K562 (cell line): ENCODE data around the gene CAMK2D. TPM values are rescaled to one million over a fixed set of nuclear protein-coding genes. Genes with fewer than 3 reads are reported as not detected.

Source experiments
- CBFA2T2 ChIP-seq: fragments of 450-650 bp; conservative IDR thresholded peaks from 2 replicates; pipeline ENCODE4 v1.6.1; 2017; ENCODE audit warnings: mild to moderate bottlenecking
- CBFA2T3 ChIP-seq: fragments of 450-650 bp; IDR thresholded peaks from 2 replicates; pipeline ENCODE4 v1.6.1; 2017
- GATA2 ChIP-seq: sonication (generic); formaldehyde crosslinking; IDR thresholded peaks from 2 replicates; pipeline ENCODE4 v1.4.0; 2020; ENCODE audit warnings: mild to moderate bottlenecking, missing genetic modification reagents
- HDAC1 ChIP-seq, 2 experiments: fragments of 450-650 bp; IDR thresholded peaks; 2 replicates each; pipeline ENCODE4 v1.6.1; 2016 to 2017; ENCODE audit warnings: inconsistent platforms in 1 of 2, mild to moderate bottlenecking in 1 of 2, moderate library complexity in 1 of 2
- KDM1A ChIP-seq, 2 experiments: fragments of 450-650 bp; IDR thresholded peaks; 2 replicates each; pipeline ENCODE4 v1.6.1; 2016; ENCODE audit warnings: mild to moderate bottlenecking in 2 of 2
- MTA2 ChIP-seq: fragments of 450-650 bp; IDR thresholded peaks from 2 replicates; pipeline ENCODE4 v1.6.1; 2016; ENCODE audit warnings: low read depth
- NFE2 ChIP-seq: IDR thresholded peaks from 2 replicates; pipeline ENCODE4 v1.6.1; 2014; ENCODE audit warnings: antibody characterized with exemption, low read depth
- PCBP1 ChIP-seq: fragments of 200-400 bp; formaldehyde crosslinking; IDR thresholded peaks from 2 replicates; pipeline ENCODE4 v1.6.1; 2018; ENCODE audit warnings: mild to moderate bottlenecking, low read depth, low read length; ENCODE audit not compliant: poor library complexity, severe bottlenecking
- PHF8 ChIP-seq: fragments of 200-600 bp; sonication (generic); IDR thresholded peaks from 2 replicates; pipeline ENCODE4 v1.6.1; 2012; ENCODE audit warnings: mixed run types, mild to moderate bottlenecking, inconsistent platforms, low read length, moderate library complexity, borderline replicate concordance
- RBM17 ChIP-seq: fragments of 200-400 bp; formaldehyde crosslinking; IDR thresholded peaks from 2 replicates; pipeline ENCODE4 v1.6.1; 2017; ENCODE audit warnings: low read depth, mild to moderate bottlenecking, low read length, borderline replicate concordance
- SMARCA4 ChIP-seq: fragments of 450-650 bp; IDR thresholded peaks from 2 replicates; pipeline ENCODE4 v1.6.1; 2016
- TCF7 ChIP-seq: sonication (generic); IDR thresholded peaks from 2 replicates; pipeline ENCODE4 v1.6.1; 2016; ENCODE audit warnings: antibody characterized with exemption, borderline replicate concordance
- THRAP3 ChIP-seq: fragments of 450-650 bp; IDR thresholded peaks from 2 replicates; pipeline ENCODE4 v1.6.1; 2016; ENCODE audit warnings: mild to moderate bottlenecking, inconsistent platforms, borderline replicate concordance
- TOE1 ChIP-seq, 2 experiments: fragments of 450-650 bp in 1 of 2; sonication (generic) in 1 of 2; formaldehyde crosslinking in 1 of 2; IDR thresholded peaks; 2 replicates each; pipeline versions ENCODE4 v1.7.1 to v1.8.0; 2016 to 2022; ENCODE audit warnings: borderline replicate concordance in 2 of 2, mild to moderate bottlenecking in 2 of 2, antibody characterized with exemption in 1 of 2, inconsistent platforms in 1 of 2, low read depth in 1 of 2, missing genetic modification reagents in 1 of 2, moderate library complexity in 1 of 2
- U2AF2 ChIP-seq: fragments of 200-400 bp; formaldehyde crosslinking; optimal IDR thresholded peaks from 2 replicates; pipeline ENCODE3; 2017; ENCODE audit warnings: low read depth, mild to moderate bottlenecking, low read length
- ZNF644 ChIP-seq: fragments of 200-800 bp; sonication (Bioruptor generic); IDR thresholded peaks from 2 replicates; pipeline ENCODE4 v1.6.1; 2016; ENCODE audit warnings: low read depth, missing genetic modification characterization, missing compliant biosample characterization
- ZNF79 ChIP-seq: fragments of 250-450 bp; sonication (Bioruptor Pico); IDR thresholded peaks from 2 replicates; pipeline ENCODE4 v1.4.0; 2020; ENCODE audit warnings: low read depth, mild to moderate bottlenecking, moderate library complexity
- ZZZ3 ChIP-seq: fragments of 450-650 bp; IDR thresholded peaks from 2 replicates; pipeline ENCODE4 v1.6.1; 2016; ENCODE audit warnings: antibody characterized with exemption, mild to moderate bottlenecking, moderate library complexity
- polyA plus RNA-seq, 8 experiments: library from polyadenylated mRNA; depleted of rRNA in 4 of 8; stranded (reverse) in 5 of 8; unstranded in 3 of 8; fragments of >200 nt; fragmentation: Nextera tagmentation in 2 of 8; fragmentation: Illumina TruSeq in 1 of 8; extraction: Ambion mirVana in 2 of 8; extraction: Trizol in 1 of 8; gene quantifications; 2 replicates each; pipeline versions ENCODE4 v1.2.1 to v1.2.3, GENCODE V29; 2011 to 2014; ENCODE audit warnings: inconsistent platforms in 1 of 8, missing spikeins in 1 of 8
- total RNA-seq, 7 experiments: library from RNA; depleted of rRNA in 6 of 7; stranded (reverse); fragments of >200 nt in 6 of 7; fragmentation: Illumina TruSeq in 2 of 7; extraction: Trizol in 2 of 7; gene quantifications; 2 replicates each; pipeline versions ENCODE4 v1.2.1 to v1.2.3, GENCODE V29; 2011 to 2021; ENCODE audit warnings: low replicate concordance in 1 of 7
- TF ChIP-seq, protein P1 (sequence below), 2 experiments: fragments of 450-650 bp; IDR thresholded peaks; 2 replicates each; pipeline ENCODE4 v1.6.1; 2016
- TF ChIP-seq, protein P2 (sequence below), 2 experiments: fragments of 200-800 bp in 1 of 2; sonication (Bioruptor generic) in 1 of 2; sonication (generic) in 1 of 2; formaldehyde crosslinking in 1 of 2; IDR thresholded peaks in 1 of 2; conservative IDR thresholded peaks in 1 of 2; 2 replicates each; pipeline versions ENCODE4 v1.5.0 to v1.6.1; 2016 to 2020; ENCODE audit warnings: missing compliant biosample characterization in 1 of 2, missing genetic modification characterization in 1 of 2, missing genetic modification reagents in 1 of 2
- TF ChIP-seq, protein P3 (sequence below): sonication (generic); formaldehyde crosslinking; IDR thresholded peaks from 2 replicates; pipeline ENCODE4 v1.8.0; 2023; ENCODE audit warnings: mild to moderate bottlenecking, missing genetic modification reagents
- TF ChIP-seq, protein P4 (sequence below): fragments of 450-650 bp; formaldehyde crosslinking; conservative IDR thresholded peaks from 2 replicates; pipeline ENCODE4 v1.4.0; 2022; ENCODE audit warnings: mild to moderate bottlenecking, missing genetic modification characterization

Gene CAMK2D
- total and polyA plus RNA-seq, 9 of the 15 experiments (the other 6 are each of a cell fraction or from before 2014, with no cell fraction given) = 0.01 to 0.33 (median 0.04) TPM; not detected in 2

DNA sequence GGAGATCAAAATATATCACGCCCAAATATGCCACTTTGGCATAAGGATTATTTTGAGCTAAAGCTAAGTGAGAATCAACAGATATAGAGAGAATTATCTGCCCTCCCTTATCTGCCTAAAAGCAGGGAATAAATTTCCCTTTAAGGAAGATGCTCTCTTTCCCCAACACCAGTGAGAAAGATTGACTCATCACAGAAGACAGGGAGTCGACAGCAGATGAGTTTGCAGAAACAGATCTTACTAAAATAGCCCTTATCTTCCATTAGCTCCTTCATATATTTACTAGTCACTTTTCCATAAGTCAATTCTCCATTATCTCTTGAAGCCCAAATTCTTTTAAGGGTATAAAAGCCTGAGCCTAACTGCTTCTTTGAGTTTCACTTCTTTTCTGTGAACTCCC, 156.6 kb downstream of the CAMK2D start (continued):
- no peak for TF ChIP-seq HDAC1 (IDR thresholded peaks at IDR 0.05)
- no peak for TF ChIP-seq THRAP3
- no peak for TF ChIP-seq RBM17
- TF ChIP-seq ZNF79 (CRISPR knock-in tag) = no peak
- TF ChIP-seq TOE1 (IDR thresholded peaks at IDR 0.05; ENCODE audit: borderline replicate concordance) = no peak
- no peak for TF ChIP-seq TOE1 (CRISPR knock-in tag; IDR thresholded peaks at IDR 0.05; ENCODE audit: borderline replicate concordance, low read depth)
- TF ChIP-seq CBFA2T2 = no peak
- peak; percentile 16; the same call in 1 of the 2 replicates for TF ChIP-seq CBFA2T3
- TF ChIP-seq NFE2 = peak; percentile 62
- no peak for TF ChIP-seq KDM1A (IDR thresholded peaks at IDR 0.05)
- peak; percentile 19; the same call in 1 of the 2 replicates for TF ChIP-seq SMARCA4
- TF ChIP-seq PHF8 = no peak
- TF ChIP-seq GATA2 (CRISPR knock-in tag) = no peak
- TF ChIP-seq, protein P1, sequence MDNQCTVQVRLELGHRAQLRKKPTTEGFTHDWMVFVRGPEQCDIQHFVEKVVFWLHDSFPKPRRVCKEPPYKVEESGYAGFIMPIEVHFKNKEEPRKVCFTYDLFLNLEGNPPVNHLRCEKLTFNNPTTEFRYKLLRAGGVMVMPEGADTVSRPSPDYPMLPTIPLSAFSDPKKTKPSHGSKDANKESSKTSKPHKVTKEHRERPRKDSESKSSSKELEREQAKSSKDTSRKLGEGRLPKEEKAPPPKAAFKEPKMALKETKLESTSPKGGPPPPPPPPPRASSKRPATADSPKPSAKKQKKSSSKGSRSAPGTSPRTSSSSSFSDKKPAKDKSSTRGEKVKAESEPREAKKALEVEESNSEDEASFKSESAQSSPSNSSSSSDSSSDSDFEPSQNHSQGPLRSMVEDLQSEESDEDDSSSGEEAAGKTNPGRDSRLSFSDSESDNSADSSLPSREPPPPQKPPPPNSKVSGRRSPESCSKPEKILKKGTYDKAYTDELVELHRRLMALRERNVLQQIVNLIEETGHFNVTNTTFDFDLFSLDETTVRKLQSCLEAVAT (IDR thresholded peaks at IDR 0.05) = no peak
- no peak for TF ChIP-seq MTA2
- TF ChIP-seq, protein P2, sequence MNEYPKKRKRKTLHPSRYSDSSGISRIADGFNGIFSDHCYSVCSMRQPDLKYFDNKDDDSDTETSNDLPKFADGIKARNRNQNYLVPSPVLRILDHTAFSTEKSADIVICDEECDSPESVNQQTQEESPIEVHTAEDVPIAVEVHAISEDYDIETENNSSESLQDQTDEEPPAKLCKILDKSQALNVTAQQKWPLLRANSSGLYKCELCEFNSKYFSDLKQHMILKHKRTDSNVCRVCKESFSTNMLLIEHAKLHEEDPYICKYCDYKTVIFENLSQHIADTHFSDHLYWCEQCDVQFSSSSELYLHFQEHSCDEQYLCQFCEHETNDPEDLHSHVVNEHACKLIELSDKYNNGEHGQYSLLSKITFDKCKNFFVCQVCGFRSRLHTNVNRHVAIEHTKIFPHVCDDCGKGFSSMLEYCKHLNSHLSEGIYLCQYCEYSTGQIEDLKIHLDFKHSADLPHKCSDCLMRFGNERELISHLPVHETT (CRISPR knock-in tag; conservative IDR thresholded peaks at IDR 0.05 in 1 of 2, IDR thresholded peaks at IDR 0.05 in 1 of 2) = no peak
- TF ChIP-seq ZZZ3 = no peak
- no peak for TF ChIP-seq TCF7
- no peak for TF ChIP-seq PCBP1
- TF ChIP-seq ZNF644 (tag) = no peak
- no peak for TF ChIP-seq U2AF2
- TF ChIP-seq, protein P3, sequence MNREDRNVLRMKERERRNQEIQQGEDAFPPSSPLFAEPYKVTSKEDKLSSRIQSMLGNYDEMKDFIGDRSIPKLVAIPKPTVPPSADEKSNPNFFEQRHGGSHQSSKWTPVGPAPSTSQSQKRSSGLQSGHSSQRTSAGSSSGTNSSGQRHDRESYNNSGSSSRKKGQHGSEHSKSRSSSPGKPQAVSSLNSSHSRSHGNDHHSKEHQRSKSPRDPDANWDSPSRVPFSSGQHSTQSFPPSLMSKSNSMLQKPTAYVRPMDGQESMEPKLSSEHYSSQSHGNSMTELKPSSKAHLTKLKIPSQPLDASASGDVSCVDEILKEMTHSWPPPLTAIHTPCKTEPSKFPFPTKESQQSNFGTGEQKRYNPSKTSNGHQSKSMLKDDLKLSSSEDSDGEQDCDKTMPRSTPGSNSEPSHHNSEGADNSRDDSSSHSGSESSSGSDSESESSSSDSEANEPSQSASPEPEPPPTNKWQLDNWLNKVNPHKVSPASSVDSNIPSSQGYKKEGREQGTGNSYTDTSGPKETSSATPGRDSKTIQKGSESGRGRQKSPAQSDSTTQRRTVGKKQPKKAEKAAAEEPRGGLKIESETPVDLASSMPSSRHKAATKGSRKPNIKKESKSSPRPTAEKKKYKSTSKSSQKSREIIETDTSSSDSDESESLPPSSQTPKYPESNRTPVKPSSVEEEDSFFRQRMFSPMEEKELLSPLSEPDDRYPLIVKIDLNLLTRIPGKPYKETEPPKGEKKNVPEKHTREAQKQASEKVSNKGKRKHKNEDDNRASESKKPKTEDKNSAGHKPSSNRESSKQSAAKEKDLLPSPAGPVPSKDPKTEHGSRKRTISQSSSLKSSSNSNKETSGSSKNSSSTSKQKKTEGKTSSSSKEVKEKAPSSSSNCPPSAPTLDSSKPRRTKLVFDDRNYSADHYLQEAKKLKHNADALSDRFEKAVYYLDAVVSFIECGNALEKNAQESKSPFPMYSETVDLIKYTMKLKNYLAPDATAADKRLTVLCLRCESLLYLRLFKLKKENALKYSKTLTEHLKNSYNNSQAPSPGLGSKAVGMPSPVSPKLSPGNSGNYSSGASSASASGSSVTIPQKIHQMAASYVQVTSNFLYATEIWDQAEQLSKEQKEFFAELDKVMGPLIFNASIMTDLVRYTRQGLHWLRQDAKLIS (CRISPR knock-in tag) = no peak
- TF ChIP-seq, protein P4, sequence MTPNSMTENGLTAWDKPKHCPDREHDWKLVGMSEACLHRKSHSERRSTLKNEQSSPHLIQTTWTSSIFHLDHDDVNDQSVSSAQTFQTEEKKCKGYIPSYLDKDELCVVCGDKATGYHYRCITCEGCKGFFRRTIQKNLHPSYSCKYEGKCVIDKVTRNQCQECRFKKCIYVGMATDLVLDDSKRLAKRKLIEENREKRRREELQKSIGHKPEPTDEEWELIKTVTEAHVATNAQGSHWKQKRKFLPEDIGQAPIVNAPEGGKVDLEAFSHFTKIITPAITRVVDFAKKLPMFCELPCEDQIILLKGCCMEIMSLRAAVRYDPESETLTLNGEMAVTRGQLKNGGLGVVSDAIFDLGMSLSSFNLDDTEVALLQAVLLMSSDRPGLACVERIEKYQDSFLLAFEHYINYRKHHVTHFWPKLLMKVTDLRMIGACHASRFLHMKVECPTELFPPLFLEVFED = no peak
- TF ChIP-seq, all 486 proteins: peak for 6
